Neural cell (in vitro differentiated cells): Measurements from ENCODE around the gene EZR. TPM values are rescaled to one million over a fixed set of nuclear protein-coding genes. Genes with fewer than 3 reads are reported as not detected.

Experiments used
- H2AFZ ChIP-seq: fragments of 200-600, 300-800 bp; sonication (generic), shearing (Covaris generic); 2 replicates; pipeline ENCODE4 v1.6.0; 2014; ENCODE audit warnings: low read depth, mild to moderate bottlenecking, antibody characterized with exemption, low read length, moderate library complexity
- H3F3A ChIP-seq: fragments of 200-600 bp; shearing (Covaris generic); 2 replicates; pipeline ENCODE4 v1.6.1; 2016; ENCODE audit warnings: mild to moderate bottlenecking, moderate library complexity, mixed read lengths, antibody characterized with exemption, low read length; ENCODE audit not compliant: insufficient read depth, poor library complexity, severe bottlenecking
- H3K27ac ChIP-seq: fragments of 200-600, 300-800 bp; sonication (generic), shearing (Covaris generic); 2 replicates; pipeline ENCODE4 v1.5.1; 2014; ENCODE audit warnings: mild to moderate bottlenecking, low read length, moderate library complexity
- H3K27me3 ChIP-seq: fragments of 300-800, 200-600 bp; sonication (generic), shearing (Covaris generic); 2 replicates; pipeline ENCODE4 v1.6.0; 2014; ENCODE audit warnings: mild to moderate bottlenecking, low read depth, low read length, moderate library complexity; ENCODE audit not compliant: insufficient read depth
- H3K36me3 ChIP-seq: fragments of 300-800, 200-600 bp; sonication (generic), shearing (Covaris generic); 2 replicates; pipeline ENCODE4 v1.5.1; 2014; ENCODE audit warnings: mild to moderate bottlenecking, antibody characterized with exemption, low read length, moderate library complexity; ENCODE audit not compliant: insufficient read depth
- H3K4me2 ChIP-seq: fragments of 300-800, 200-600 bp; sonication (generic), shearing (Covaris generic); 2 replicates; pipeline ENCODE4 v1.6.0; 2014; ENCODE audit warnings: mild to moderate bottlenecking, low read length
- H3K4me3 ChIP-seq: fragments of 300-800, 200-600 bp; sonication (generic), shearing (Covaris generic); 2 replicates; pipeline ENCODE4 v1.5.1; 2014; ENCODE audit warnings: mild to moderate bottlenecking, low read length, moderate library complexity
- H3K79me2 ChIP-seq: fragments of 200-600 bp; shearing (Covaris generic); replicated peaks from 2 replicates; pipeline ENCODE4 v1.6.0; 2014; ENCODE audit warnings: mild to moderate bottlenecking, low read length, moderate library complexity; ENCODE audit not compliant: insufficient read depth
- H3K9ac ChIP-seq: fragments of 300-800, 200-600 bp; sonication (generic), shearing (Covaris generic); 2 replicates; pipeline ENCODE4 v1.6.1; 2016; ENCODE audit warnings: mild to moderate bottlenecking, low read length, mixed read lengths
- H3K9me2 ChIP-seq: fragments of 200-600 bp; shearing (Covaris generic); 2 replicates; pipeline ENCODE4 v1.6.1; 2016; ENCODE audit warnings: mild to moderate bottlenecking, low read length, mixed read lengths; ENCODE audit not compliant: insufficient read depth
- H3K9me3 ChIP-seq: fragments of 200-600, 300-800 bp; sonication (generic), shearing (Covaris generic); 2 replicates; pipeline ENCODE4 v1.6.1; 2016; ENCODE audit warnings: mild to moderate bottlenecking, mixed run types, low read length, moderate library complexity, mixed read lengths
- H4K20me1 ChIP-seq: fragments of 200-600 bp; shearing (Covaris generic); 2 replicates; pipeline ENCODE4 v1.6.1; 2016; ENCODE audit warnings: mild to moderate bottlenecking, mixed run types; ENCODE audit not compliant: insufficient read depth
- EP300 ChIP-seq: fragments of 450-650 bp; conservative IDR thresholded peaks from 2 replicates; pipeline ENCODE4 v1.6.1; 2014; ENCODE audit warnings: antibody characterized with exemption, mild to moderate bottlenecking, moderate library complexity; ENCODE audit not compliant: poor library complexity, severe bottlenecking
- EZH2 ChIP-seq: fragments of 200-600, 300-800 bp; shearing (Covaris generic), sonication (generic); IDR thresholded peaks from 2 replicates; pipeline ENCODE4 v1.6.1; 2014; ENCODE audit warnings: antibody characterized with exemption, low read length, borderline replicate concordance, mild to moderate bottlenecking; ENCODE audit not compliant: insufficient read depth, poor library complexity, severe bottlenecking
- MXI1 ChIP-seq: fragments of 450-650 bp; conservative IDR thresholded peaks from 2 replicates; pipeline ENCODE4 v1.6.1; 2014; ENCODE audit warnings: antibody characterized with exemption, mild to moderate bottlenecking; ENCODE audit not compliant: poor library complexity, severe bottlenecking
- POLR2AphosphoS5 ChIP-seq: IDR thresholded peaks from 2 replicates; pipeline ENCODE4 v1.6.1; 2012
- RAD21 ChIP-seq: fragments of 450-650 bp; conservative IDR thresholded peaks from 2 replicates; pipeline ENCODE4 v1.6.1; 2014; ENCODE audit warnings: antibody characterized with exemption, mild to moderate bottlenecking, moderate library complexity
- SMC3 ChIP-seq: fragments of 450-650 bp; conservative IDR thresholded peaks from 2 replicates; pipeline ENCODE4 v1.6.1; 2014; ENCODE audit warnings: antibody characterized with exemption, mild to moderate bottlenecking, moderate library complexity; ENCODE audit not compliant: poor library complexity
- TAF1 ChIP-seq: IDR thresholded peaks from 2 replicates; pipeline ENCODE4 v1.6.1; 2012; ENCODE audit warnings: low read depth
- polyA plus RNA-seq: library from polyadenylated mRNA; depleted of rRNA; stranded (reverse); fragments of >200 nt; gene quantifications from 2 replicates; pipeline ENCODE4 v1.2.3, GENCODE V29; 2014
- TF ChIP-seq, protein P1 (sequence below): IDR thresholded peaks from 2 replicates; pipeline ENCODE4 v1.6.1; 2012; ENCODE audit warnings: borderline replicate concordance
- TF ChIP-seq, protein P2 (sequence below): fragments of 450-650 bp; IDR thresholded peaks from 2 replicates; pipeline ENCODE4 v1.5.1; 2014; ENCODE audit warnings: antibody characterized with exemption, mild to moderate bottlenecking, moderate library complexity; ENCODE audit not compliant: poor library complexity, severe bottlenecking

Gene EZR
- polyA plus RNA-seq, 1 donor from 2014 or later: 1.6 TPM

- Histone ChIP-seq H3K9me2 (no peaks in the 10 kb centered on the region), H3F3A (no peaks in the 10 kb centered on the region), H3K4me3 (no peak overlapping the region), H2AFZ (no peak overlapping the region), H3K79me2 (no peaks in the 10 kb centered on the region), H3K27me3 (no peaks in the 10 kb centered on the region), H4K20me1 (no peaks in the 10 kb centered on the region), H3K9ac (no peak overlapping the region), H3K4me2 (no peak overlapping the region), H3K9me3 (no peaks in the 10 kb centered on the region), H3K36me3 (no peaks in the 10 kb centered on the region), H3K27ac (no peak overlapping the region)
- TF ChIP-seq SMC3 (no peak), MXI1 (no peak), EP300 (no peak), POLR2AphosphoS5 (no peak), RAD21 (no peak), EZH2 (no peak), TAF1 (no peak)
- TF ChIP-seq, protein P1, sequence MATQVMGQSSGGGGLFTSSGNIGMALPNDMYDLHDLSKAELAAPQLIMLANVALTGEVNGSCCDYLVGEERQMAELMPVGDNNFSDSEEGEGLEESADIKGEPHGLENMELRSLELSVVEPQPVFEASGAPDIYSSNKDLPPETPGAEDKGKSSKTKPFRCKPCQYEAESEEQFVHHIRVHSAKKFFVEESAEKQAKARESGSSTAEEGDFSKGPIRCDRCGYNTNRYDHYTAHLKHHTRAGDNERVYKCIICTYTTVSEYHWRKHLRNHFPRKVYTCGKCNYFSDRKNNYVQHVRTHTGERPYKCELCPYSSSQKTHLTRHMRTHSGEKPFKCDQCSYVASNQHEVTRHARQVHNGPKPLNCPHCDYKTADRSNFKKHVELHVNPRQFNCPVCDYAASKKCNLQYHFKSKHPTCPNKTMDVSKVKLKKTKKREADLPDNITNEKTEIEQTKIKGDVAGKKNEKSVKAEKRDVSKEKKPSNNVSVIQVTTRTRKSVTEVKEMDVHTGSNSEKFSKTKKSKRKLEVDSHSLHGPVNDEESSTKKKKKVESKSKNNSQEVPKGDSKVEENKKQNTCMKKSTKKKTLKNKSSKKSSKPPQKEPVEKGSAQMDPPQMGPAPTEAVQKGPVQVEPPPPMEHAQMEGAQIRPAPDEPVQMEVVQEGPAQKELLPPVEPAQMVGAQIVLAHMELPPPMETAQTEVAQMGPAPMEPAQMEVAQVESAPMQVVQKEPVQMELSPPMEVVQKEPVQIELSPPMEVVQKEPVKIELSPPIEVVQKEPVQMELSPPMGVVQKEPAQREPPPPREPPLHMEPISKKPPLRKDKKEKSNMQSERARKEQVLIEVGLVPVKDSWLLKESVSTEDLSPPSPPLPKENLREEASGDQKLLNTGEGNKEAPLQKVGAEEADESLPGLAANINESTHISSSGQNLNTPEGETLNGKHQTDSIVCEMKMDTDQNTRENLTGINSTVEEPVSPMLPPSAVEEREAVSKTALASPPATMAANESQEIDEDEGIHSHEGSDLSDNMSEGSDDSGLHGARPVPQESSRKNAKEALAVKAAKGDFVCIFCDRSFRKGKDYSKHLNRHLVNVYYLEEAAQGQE: no peak
- TF ChIP-seq, protein P2, sequence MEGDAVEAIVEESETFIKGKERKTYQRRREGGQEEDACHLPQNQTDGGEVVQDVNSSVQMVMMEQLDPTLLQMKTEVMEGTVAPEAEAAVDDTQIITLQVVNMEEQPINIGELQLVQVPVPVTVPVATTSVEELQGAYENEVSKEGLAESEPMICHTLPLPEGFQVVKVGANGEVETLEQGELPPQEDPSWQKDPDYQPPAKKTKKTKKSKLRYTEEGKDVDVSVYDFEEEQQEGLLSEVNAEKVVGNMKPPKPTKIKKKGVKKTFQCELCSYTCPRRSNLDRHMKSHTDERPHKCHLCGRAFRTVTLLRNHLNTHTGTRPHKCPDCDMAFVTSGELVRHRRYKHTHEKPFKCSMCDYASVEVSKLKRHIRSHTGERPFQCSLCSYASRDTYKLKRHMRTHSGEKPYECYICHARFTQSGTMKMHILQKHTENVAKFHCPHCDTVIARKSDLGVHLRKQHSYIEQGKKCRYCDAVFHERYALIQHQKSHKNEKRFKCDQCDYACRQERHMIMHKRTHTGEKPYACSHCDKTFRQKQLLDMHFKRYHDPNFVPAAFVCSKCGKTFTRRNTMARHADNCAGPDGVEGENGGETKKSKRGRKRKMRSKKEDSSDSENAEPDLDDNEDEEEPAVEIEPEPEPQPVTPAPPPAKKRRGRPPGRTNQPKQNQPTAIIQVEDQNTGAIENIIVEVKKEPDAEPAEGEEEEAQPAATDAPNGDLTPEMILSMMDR: no peak
These were observed 12.4 kb upstream of the EZR start for GRCh38 chr6:158831571-158831970.

DNA sequence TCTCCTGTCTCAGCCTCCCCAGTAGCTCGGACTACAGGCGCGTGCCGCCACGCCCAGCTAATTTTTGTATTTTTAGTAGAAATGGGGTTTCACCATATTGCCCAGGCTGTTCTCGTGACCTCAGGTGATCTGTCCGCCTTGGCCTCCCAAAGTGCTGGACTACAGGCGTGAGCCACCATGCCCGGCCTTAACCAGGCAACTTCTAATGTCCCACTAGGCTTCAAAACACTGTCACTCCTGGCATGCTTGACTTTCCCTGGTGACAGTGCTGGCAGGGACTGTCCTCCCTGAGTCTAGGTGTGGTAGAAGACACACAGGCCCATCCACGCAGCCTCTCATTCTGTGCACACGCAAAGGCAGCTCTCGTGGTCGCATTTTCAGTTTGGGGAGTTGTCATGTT is 11.6 kb upstream of the EZR start:
- Histone ChIP-seq H3K4me2 (no peak overlapping the region), H3K4me3 (no peak overlapping the region), H3F3A (no peaks in the 10 kb centered on the region), H3K27ac (no peak overlapping the region), H3K9me2 (no peaks in the 10 kb centered on the region), H3K36me3 (no peaks in the 10 kb centered on the region), H3K9me3 (no peaks in the 10 kb centered on the region), H3K27me3 (no peaks in the 10 kb centered on the region), H3K9ac (no peak overlapping the region), H3K79me2 (no peaks in the 10 kb centered on the region), H4K20me1 (no peaks in the 10 kb centered on the region), H2AFZ (no peak overlapping the region)
- TF ChIP-seq RAD21 (no peak), TAF1 (no peak), POLR2AphosphoS5 (no peak), EZH2 (no peak), SMC3 (no peak), EP300 (no peak), MXI1 (no peak)
- TF ChIP-seq, protein P2: no peak
- TF ChIP-seq, protein P1: no peak
